Astrocyte (in vitro differentiated cells and primary cell): ENCODE data around the gene PACSIN3. TPM values are rescaled to one million over a fixed set of nuclear protein-coding genes. Genes with fewer than 3 reads are reported as not detected.
A peak's percentile ranks its signal among the peaks of the same experiment; 100 is the strongest.

Experiments used
- DNase-seq: peaks from one replicate; pipeline ENCODE4 v3.0.0-alpha.2; 2010; ENCODE audit warnings: low read depth
- FAIRE-seq: peaks from 2 replicates; lab custom pipeline; 2011; peaks lifted over from hg19 to GRCh38; lab: Jason Lieb, UNC
- H2AFZ ChIP-seq: 2 replicates; pipeline ENCODE4 v1.6.0; 2012; ENCODE audit warnings: low read depth, low read length, inconsistent platforms
- H3K27ac ChIP-seq: 2 replicates; pipeline ENCODE4 v1.5.1; 2011; ENCODE audit warnings: low read depth, low read length, inconsistent platforms
- H3K27me3 ChIP-seq: 2 replicates; pipeline ENCODE4 v1.6.0; 2011; ENCODE audit warnings: low read length, inconsistent platforms; ENCODE audit not compliant: insufficient read depth
- H3K36me3 ChIP-seq: 2 replicates; pipeline ENCODE4 v1.5.1; 2011; ENCODE audit warnings: low read length, inconsistent platforms; ENCODE audit not compliant: insufficient read depth
- H3K4me1 ChIP-seq: 2 replicates; pipeline ENCODE4 v1.5.1; 2011; ENCODE audit warnings: low read length, inconsistent platforms; ENCODE audit not compliant: insufficient read depth
- H3K4me2 ChIP-seq: 2 replicates; pipeline ENCODE4 v1.6.0; 2012; ENCODE audit warnings: low read length, inconsistent platforms
- H3K4me3 ChIP-seq: 2 replicates; pipeline ENCODE4 v1.5.1; 2011; ENCODE audit warnings: low read depth, mild to moderate bottlenecking, low read length, inconsistent platforms; ENCODE audit not compliant: insufficient read depth
- H3K79me2 ChIP-seq: 2 replicates; pipeline ENCODE4 v1.6.0; 2012; ENCODE audit warnings: mild to moderate bottlenecking, low read length, inconsistent platforms; ENCODE audit not compliant: insufficient read depth
- H3K9ac ChIP-seq: 2 replicates; pipeline ENCODE4 v1.6.0; 2012; ENCODE audit warnings: mild to moderate bottlenecking, low read length, inconsistent platforms
- H3K9me3 ChIP-seq: 2 replicates; pipeline ENCODE4 v1.5.1; 2012; ENCODE audit warnings: low read depth, mild to moderate bottlenecking, low read length, inconsistent platforms; ENCODE audit not compliant: insufficient read depth
- H4K20me1 ChIP-seq: 2 replicates; pipeline ENCODE4 v1.6.0; 2012; ENCODE audit warnings: low read length, inconsistent platforms; ENCODE audit not compliant: insufficient read depth
- H3K27ac Mint-ChIP-seq: one replicate; pipeline ENCODE4 v1.8.0; 2021; ENCODE audit warnings: mild to moderate bottlenecking, mixed read lengths; ENCODE audit not compliant: unreplicated experiment
- H3K27me3 Mint-ChIP-seq: one replicate; pipeline ENCODE4 v1.8.0; 2021; ENCODE audit warnings: low read depth, mixed read lengths; ENCODE audit not compliant: unreplicated experiment
- H3K36me3 Mint-ChIP-seq: one replicate; pipeline ENCODE4 v1.8.0; 2021; ENCODE audit warnings: low read depth, mixed read lengths; ENCODE audit not compliant: unreplicated experiment
- H3K4me1 Mint-ChIP-seq: one replicate; pipeline ENCODE4 v1.8.0; 2021; ENCODE audit warnings: low read depth, mixed read lengths; ENCODE audit not compliant: unreplicated experiment
- H3K4me3 Mint-ChIP-seq: one replicate; pipeline ENCODE4 v1.8.0; 2021; ENCODE audit warnings: mild to moderate bottlenecking, moderate library complexity, mixed read lengths; ENCODE audit not compliant: unreplicated experiment
- H3K9me3 Mint-ChIP-seq: one replicate; pipeline ENCODE4 v1.8.0; 2021; ENCODE audit warnings: mild to moderate bottlenecking, mixed read lengths; ENCODE audit not compliant: unreplicated experiment
- EZH2 ChIP-seq: IDR thresholded peaks from 2 replicates; pipeline ENCODE4 v1.6.1; 2012; ENCODE audit warnings: mild to moderate bottlenecking, low read length, inconsistent platforms; ENCODE audit not compliant: insufficient read depth
- total RNA-seq: library from RNA; stranded (reverse); gene quantifications from 2 replicates; pipeline ENCODE4 v1.2.1, GENCODE V29; 2021
- TF ChIP-seq, protein P1 (sequence below): IDR thresholded peaks from 2 replicates; pipeline ENCODE4 v1.5.1; 2011; ENCODE audit warnings: low read depth, mild to moderate bottlenecking, inconsistent platforms, low read length, moderate library complexity; ENCODE audit not compliant: insufficient read depth

PACSIN3 gene
- total RNA-seq, 1 donor from 2014 or later: 35.6 TPM

- H3K9me3 Mint-ChIP-seq: no peaks in the 10 kb centered on the region
- peaks cover 16% of the 10 kb centered on the region for H3K4me1 Mint-ChIP-seq
- H3K9ac ChIP-seq: peak overlapping the region; percentile 80
- H3K4me2 ChIP-seq: peak overlapping the region; percentile 93
- peak overlapping the region; percentile 66 for H3K4me3 ChIP-seq
- TF ChIP-seq, protein P1, sequence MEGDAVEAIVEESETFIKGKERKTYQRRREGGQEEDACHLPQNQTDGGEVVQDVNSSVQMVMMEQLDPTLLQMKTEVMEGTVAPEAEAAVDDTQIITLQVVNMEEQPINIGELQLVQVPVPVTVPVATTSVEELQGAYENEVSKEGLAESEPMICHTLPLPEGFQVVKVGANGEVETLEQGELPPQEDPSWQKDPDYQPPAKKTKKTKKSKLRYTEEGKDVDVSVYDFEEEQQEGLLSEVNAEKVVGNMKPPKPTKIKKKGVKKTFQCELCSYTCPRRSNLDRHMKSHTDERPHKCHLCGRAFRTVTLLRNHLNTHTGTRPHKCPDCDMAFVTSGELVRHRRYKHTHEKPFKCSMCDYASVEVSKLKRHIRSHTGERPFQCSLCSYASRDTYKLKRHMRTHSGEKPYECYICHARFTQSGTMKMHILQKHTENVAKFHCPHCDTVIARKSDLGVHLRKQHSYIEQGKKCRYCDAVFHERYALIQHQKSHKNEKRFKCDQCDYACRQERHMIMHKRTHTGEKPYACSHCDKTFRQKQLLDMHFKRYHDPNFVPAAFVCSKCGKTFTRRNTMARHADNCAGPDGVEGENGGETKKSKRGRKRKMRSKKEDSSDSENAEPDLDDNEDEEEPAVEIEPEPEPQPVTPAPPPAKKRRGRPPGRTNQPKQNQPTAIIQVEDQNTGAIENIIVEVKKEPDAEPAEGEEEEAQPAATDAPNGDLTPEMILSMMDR: no peak
- TF ChIP-seq EZH2: no peak
- peak overlapping the region; percentile 85 for H2AFZ ChIP-seq
- H3K27ac Mint-ChIP-seq: peak overlapping the region; percentile 34
- peaks cover 15% of the 10 kb centered on the region for H4K20me1 ChIP-seq
- peak overlapping the region; percentile 59 for H3K27ac ChIP-seq
- peak overlapping the region; percentile 83 for H3K4me3 Mint-ChIP-seq
- no peaks in the 10 kb centered on the region for H3K27me3 ChIP-seq
- H3K27me3 Mint-ChIP-seq: no peaks in the 10 kb centered on the region
- no peaks in the 10 kb centered on the region for H3K9me3 ChIP-seq
- peaks cover 5% of the 10 kb centered on the region for H3K36me3 Mint-ChIP-seq
- no peaks in the 10 kb centered on the region for H3K36me3 ChIP-seq
- H3K79me2 ChIP-seq: peaks cover 35% of the 10 kb centered on the region
- DNase-seq (no peak), FAIRE-seq (no peak)
- peaks cover 35% of the 10 kb centered on the region for H3K4me1 ChIP-seq
Measured at GRCh38 chr11:47185305-47186075, 744 bp downstream of the PACSIN3 start.

GRCh38 chr11:47184711-47185304, 1.4 kb downstream of the PACSIN3 start:
- no peaks in the 10 kb centered on the region for H3K9me3 Mint-ChIP-seq
- Histone ChIP-seq H3K27me3 (no peaks in the 10 kb centered on the region), H3K79me2 (peaks cover 35% of the 10 kb centered on the region), H3K9ac (peak overlapping the region; percentile 80), H3K4me1 (peaks cover 35% of the 10 kb centered on the region), H3K4me2 (peak overlapping the region; percentile 93), H3K4me3 (peak overlapping the region; percentile 66), H4K20me1 (peaks cover 15% of the 10 kb centered on the region), H3K36me3 (peaks cover 1% of the 10 kb centered on the region), H3K27ac (no peak overlapping the region), H3K9me3 (no peaks in the 10 kb centered on the region), H2AFZ (peak overlapping the region; percentile 85)
- DNase-seq: no peak
- H3K4me3 Mint-ChIP-seq: peak overlapping the region; percentile 83
- no peak for TF ChIP-seq EZH2
- TF ChIP-seq, protein P1: no peak
- FAIRE-seq: no peak
- H3K27ac Mint-ChIP-seq: no peak overlapping the region
- peaks cover 16% of the 10 kb centered on the region for H3K4me1 Mint-ChIP-seq
- H3K27me3 Mint-ChIP-seq: no peaks in the 10 kb centered on the region
- peaks cover 5% of the 10 kb centered on the region for H3K36me3 Mint-ChIP-seq
